ENCODE results near the gene FLNC.

DNA sequence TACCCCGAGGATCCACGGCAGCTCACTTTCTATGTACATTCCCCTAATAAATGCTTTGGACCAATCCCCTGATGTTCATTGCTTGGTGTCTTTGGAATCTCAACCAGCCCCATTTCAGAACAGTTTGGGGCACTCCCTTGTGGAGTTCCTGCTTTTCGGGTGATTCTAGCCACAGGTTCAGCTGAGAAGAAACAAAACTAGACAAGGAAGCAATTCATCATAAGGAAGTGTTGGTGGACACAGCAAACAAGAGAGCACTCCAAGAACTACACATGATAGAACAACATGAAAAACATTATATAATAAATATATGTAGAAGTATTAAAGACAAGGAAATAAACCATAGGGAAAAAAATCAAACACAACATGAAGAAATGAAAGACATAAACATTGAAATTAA, 44.5 kb upstream of the FLNC start:
- TF ChIP-seq FOXM1 (IDR thresholded peaks at IDR 0.05; ENCODE audit: borderline replicate concordance) = no peak
- TF ChIP-seq SUZ12 (IDR thresholded peaks at IDR 0.05) = no peak
- TF ChIP-seq TARDBP (IDR thresholded peaks at IDR 0.05) = no peak
- TF ChIP-seq SP1 (IDR thresholded peaks at IDR 0.05) = no peak
- TF ChIP-seq BHLHE40 (IDR thresholded peaks at IDR 0.05; ENCODE audit: borderline replicate concordance) = no peak
- TF ChIP-seq ARNT (IDR thresholded peaks at IDR 0.05) = no peak
- TF ChIP-seq ELF4 (IDR thresholded peaks at IDR 0.05) = no peak
- TF ChIP-seq CTBP1 (IDR thresholded peaks at IDR 0.05; ENCODE audit: borderline replicate concordance) = no peak
- no peak for TF ChIP-seq LEF1 (IDR thresholded peaks at IDR 0.05; ENCODE audit: borderline replicate concordance)
- TF ChIP-seq ZNF384 (IDR thresholded peaks at IDR 0.05) = no peak
- TF ChIP-seq FOXK2 (IDR thresholded peaks at IDR 0.05) = no peak
- no peak for TF ChIP-seq NFRKB (IDR thresholded peaks at IDR 0.05)
